Common myeloid progenitor, CD34-positive (primary cell): ENCODE data around the gene MBTD1.
A peak's percentile ranks its signal among the peaks of the same experiment; 100 is the strongest.

Experiments used
- CTCF ChIA-PET: fragments of 350-600 bp; sonication (Branson Sonifier 250); formaldehyde crosslinking; loops from one replicate; lab custom pipeline; 2021; ENCODE audit warnings: antibody characterized with exemption; lab: Charles Lee
- POLR2A ChIA-PET: fragments of 350-600 bp; sonication (Branson Sonifier 250); formaldehyde crosslinking; loops from one replicate; lab custom pipeline; 2021; ENCODE audit warnings: antibody characterized with exemption; lab: Charles Lee
- DNase-seq, 3 donors: peaks; one replicate each; pipeline versions ENCODE4 v3.0.0 to v3.0.0-alpha.2; 2013
- H3K27ac ChIP-seq, 2 experiments: 1 replicate in 1 of 2; 2 replicates in 1 of 2; pipeline ENCODE4 v1.7.0; 2013; ENCODE audit warnings: inconsistent platforms in 2 of 2, low read length in 2 of 2, mild to moderate bottlenecking in 2 of 2, low read depth in 1 of 2, moderate library complexity in 1 of 2; ENCODE audit not compliant: severe bottlenecking in 2 of 2, insufficient read depth in 1 of 2, poor library complexity in 1 of 2
- H3K27me3 ChIP-seq, 5 experiments: replicated peaks in 2 of 5; 1 replicate in 3 of 5; 2 replicates in 2 of 5; pipeline versions ENCODE4 v1.6.1 to v1.7.0; 2013; ENCODE audit warnings: low read length in 4 of 5, mild to moderate bottlenecking in 2 of 5, moderate library complexity in 2 of 5, inconsistent platforms in 1 of 5; ENCODE audit not compliant: insufficient read depth in 5 of 5, control insufficient read depth in 4 of 5
- H3K36me3 ChIP-seq, 4 experiments: 1 replicate in 2 of 4; 2 replicates in 2 of 4; pipeline versions ENCODE4 v1.6.1 to v1.7.0; 2013; ENCODE audit warnings: low read length in 3 of 4, control low read depth in 1 of 4, mild to moderate bottlenecking in 1 of 4; ENCODE audit not compliant: control insufficient read depth in 4 of 4, insufficient read depth in 4 of 4
- H3K4me1 ChIP-seq, 4 experiments: 1 replicate in 3 of 4; 2 replicates in 1 of 4; pipeline versions ENCODE4 v1.6.1 to v1.7.1; 2013; ENCODE audit warnings: low read length in 3 of 4, mild to moderate bottlenecking in 3 of 4, control low read depth in 1 of 4, inconsistent platforms in 1 of 4, moderate library complexity in 1 of 4; ENCODE audit not compliant: control insufficient read depth in 4 of 4, insufficient read depth in 4 of 4; ENCODE audit errors: control extremely low read depth in 1 of 4
- H3K4me3 ChIP-seq, 7 experiments: 1 replicate in 4 of 7; 2 replicates in 3 of 7; pipeline versions ENCODE4 v1.5.1 to v1.7.0; 2013; ENCODE audit warnings: mild to moderate bottlenecking in 7 of 7, low read length in 6 of 7, moderate library complexity in 6 of 7, inconsistent platforms in 2 of 7, low read depth in 2 of 7, control low read depth in 1 of 7; ENCODE audit not compliant: insufficient read depth in 4 of 7, control insufficient read depth in 1 of 7; ENCODE audit errors: extremely low read depth in 1 of 7
- H3K9me3 ChIP-seq, 5 experiments: 1 replicate in 4 of 5; 2 replicates in 1 of 5; pipeline versions ENCODE4 v1.6.1 to v1.7.1; 2013; ENCODE audit warnings: low read length in 4 of 5, mild to moderate bottlenecking in 2 of 5, inconsistent platforms in 1 of 5, low read depth in 1 of 5, moderate library complexity in 1 of 5; ENCODE audit not compliant: control insufficient read depth in 4 of 5, insufficient read depth in 2 of 5; ENCODE audit errors: control extremely low read depth in 1 of 5
- WGBS: methylation state at CpG from one replicate; pipeline ENCODE4 v1.1.5; 2013; ENCODE audit not compliant: insufficient coverage; 5-methylcytosine and 5-hydroxymethylcytosine counted together

MBTD1 gene

DNA sequence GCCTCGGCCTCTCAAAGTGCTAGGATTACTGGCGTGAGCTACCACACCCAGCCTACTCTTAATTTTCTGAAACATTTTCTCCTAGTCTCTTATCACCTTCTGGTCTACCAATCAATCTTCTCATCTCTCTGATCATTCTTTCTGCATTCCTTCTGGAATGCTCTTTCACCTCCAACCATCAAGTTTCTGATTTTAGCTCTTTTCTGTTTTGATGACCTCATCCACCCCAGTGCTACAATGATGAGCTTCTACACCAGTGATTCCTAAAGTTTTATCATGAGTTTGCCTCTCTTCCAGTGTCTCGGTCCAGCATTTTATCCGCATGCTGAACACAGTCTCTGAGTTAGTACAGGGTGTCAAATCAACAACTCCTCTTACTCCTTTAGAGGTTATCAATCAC lies 62.1 kb downstream of the MBTD1 start:
- H3K36me3 ChIP-seq, result peaks cover 32 to 71% (median 51%) of the 10 kb centered on the region in 4 experiments
- POLR2A ChIA-PET, result no interaction called here
- WGBS, result 100% methylated on average over 2 of the region's 4 CpGs

DNA sequence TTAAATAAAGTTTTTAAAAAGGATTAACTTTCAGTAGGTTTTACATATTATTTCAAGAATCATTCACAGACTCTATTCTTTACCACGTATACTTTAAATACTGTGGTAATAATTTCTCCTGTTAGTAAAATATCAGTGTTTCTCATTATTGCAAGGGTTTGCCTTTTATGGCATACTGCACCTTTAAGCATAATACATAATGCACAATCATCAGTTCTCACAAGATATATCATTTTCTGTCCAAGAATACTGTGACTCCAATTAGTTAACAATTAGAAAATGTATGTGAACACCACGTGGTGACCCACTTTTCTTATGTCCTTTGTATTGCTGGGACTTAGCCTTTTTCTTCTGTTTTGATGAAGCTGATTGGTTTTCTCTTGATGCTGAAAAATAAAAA lies 68.0 kb downstream of the MBTD1 start:
- H3K36me3 ChIP-seq, result peaks cover 30 to 71% (median 50%) of the 10 kb centered on the region in 4 experiments
- H3K9me3 ChIP-seq, result no peaks in the 10 kb centered on the region
- H3K4me3 ChIP-seq, result no peak overlapping the region
- CTCF ChIA-PET, result no interaction called here
- no CpG with 5 or more reads among the region's 2 CpGs for WGBS
- H3K27me3 ChIP-seq, result no peaks in the 10 kb centered on the region
- no peak for DNase-seq
- H3K4me1 ChIP-seq, result no peaks in the 10 kb centered on the region
- POLR2A ChIA-PET, result no interaction called here
- no peak overlapping the region for H3K27ac ChIP-seq

More for the DNA sequence above, 62.1 kb downstream of the MBTD1 start:
- Histone ChIP-seq H3K9me3 (no peaks in the 10 kb centered on the region), H3K4me3 (no peak overlapping the region), H3K27me3 (no peaks in the 10 kb centered on the region), H3K4me1 (peaks cover 0 to 13% (median 0%) of the 10 kb centered on the region in 4 experiments), H3K27ac (no peak overlapping the region)
- CTCF ChIA-PET, result interaction anchor here (0.6 kb wide), 1 partner anchor 49 kb away, joined by 3 read pairs; no protein-coding TSS in a partner anchor
- no peak for DNase-seq

DNA sequence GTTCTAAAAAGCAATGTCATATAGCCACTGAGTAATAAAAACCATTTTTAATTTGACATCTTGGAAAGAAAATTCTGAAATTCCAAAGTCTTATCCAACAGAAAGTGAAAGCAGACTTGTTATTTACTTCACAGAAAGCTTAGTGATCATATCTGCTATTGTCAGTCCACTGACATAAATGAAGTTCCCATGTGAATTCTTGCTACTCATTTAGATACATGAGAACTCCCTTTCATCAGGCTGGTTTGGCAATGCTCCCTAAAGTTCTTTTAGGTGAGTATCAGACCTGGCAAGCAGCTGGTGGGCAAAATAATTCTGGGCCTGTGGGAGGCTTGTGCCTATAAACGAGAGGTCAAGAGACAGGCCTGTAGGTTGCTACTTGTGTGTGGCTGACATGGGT lies 70.2 kb downstream of the MBTD1 start:
- WGBS, result no CpG with 5 or more reads among the region's 1 CpG
- no peaks in the 10 kb centered on the region for H3K27me3 ChIP-seq
- DNase-seq, result no peak
- no peaks in the 10 kb centered on the region for H3K4me1 ChIP-seq
- ChIA-PET CTCF (interaction anchor here (1.0 kb wide), 1 partner anchor 10 kb away, joined by 3 read pairs; no protein-coding TSS in a partner anchor), POLR2A (no interaction called here)
- peaks cover 26 to 70% (median 51%) of the 10 kb centered on the region in 4 experiments for H3K36me3 ChIP-seq
- H3K4me3 ChIP-seq, result no peak overlapping the region
- no peak overlapping the region for H3K27ac ChIP-seq
- no peaks in the 10 kb centered on the region for H3K9me3 ChIP-seq

DNA sequence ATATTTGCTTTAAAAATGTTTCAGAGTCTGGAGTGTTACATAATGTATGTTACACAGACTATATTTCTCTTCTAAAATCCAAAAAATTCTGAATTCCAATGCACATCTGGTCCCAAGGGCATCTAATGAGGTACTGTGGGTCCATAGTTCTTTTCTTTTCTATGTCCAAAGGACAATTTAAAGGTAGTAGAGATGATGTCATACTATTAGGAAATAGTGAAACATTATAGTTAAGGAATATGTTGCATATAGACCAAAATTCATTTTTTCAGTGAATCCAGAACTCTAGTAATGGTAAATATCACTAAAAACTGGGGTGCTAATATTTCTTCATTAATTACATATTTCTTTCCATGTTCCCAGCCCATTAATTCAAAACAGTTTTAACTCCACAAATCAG lies 70.7 kb downstream of the MBTD1 start:
- peaks cover 0 to 2% (median 0%) of the 10 kb centered on the region in 4 experiments for H3K4me1 ChIP-seq

DNA sequence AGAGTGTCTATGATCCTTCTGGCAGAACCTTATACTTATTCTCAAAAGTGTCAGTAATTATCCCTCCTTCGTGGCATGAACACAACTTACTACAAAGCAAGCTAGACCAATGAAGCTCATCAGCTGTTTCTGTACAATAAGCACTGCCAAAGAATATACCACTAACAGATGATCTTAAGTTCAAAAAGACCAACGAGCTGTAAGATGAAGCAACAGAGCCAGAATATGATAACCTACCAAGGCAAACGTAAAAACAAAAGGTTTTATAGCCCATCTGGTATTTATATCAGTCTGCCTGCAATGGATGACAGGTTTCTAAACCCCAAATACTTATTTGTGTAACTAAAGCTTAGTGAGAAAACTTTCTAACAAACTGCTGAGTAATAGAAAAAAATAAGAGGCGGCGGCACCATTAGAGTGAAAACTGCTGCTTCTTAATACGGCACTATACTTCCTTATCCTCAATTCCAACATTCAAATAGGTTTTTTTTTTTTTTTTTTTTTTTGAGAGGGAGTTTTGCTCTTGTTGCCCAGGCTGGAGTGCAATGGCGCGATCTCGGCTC lies 71.5 kb downstream of the MBTD1 start:
- WGBS, result 80% methylated on average over 1 of the region's 9 CpGs
- no peaks in the 10 kb centered on the region for H3K9me3 ChIP-seq
- CTCF ChIA-PET, result no interaction called here

More for the DNA sequence above, 70.7 kb downstream of the MBTD1 start:
- H3K27me3 ChIP-seq, result no peaks in the 10 kb centered on the region
- H3K27ac ChIP-seq, result no peak overlapping the region
- DNase-seq, result no peak
- ChIA-PET CTCF (no interaction called here), POLR2A (no interaction called here)
- H3K9me3 ChIP-seq, result no peaks in the 10 kb centered on the region
- no peak overlapping the region for H3K4me3 ChIP-seq
- peaks cover 24 to 69% (median 49%) of the 10 kb centered on the region in 4 experiments for H3K36me3 ChIP-seq

DNA sequence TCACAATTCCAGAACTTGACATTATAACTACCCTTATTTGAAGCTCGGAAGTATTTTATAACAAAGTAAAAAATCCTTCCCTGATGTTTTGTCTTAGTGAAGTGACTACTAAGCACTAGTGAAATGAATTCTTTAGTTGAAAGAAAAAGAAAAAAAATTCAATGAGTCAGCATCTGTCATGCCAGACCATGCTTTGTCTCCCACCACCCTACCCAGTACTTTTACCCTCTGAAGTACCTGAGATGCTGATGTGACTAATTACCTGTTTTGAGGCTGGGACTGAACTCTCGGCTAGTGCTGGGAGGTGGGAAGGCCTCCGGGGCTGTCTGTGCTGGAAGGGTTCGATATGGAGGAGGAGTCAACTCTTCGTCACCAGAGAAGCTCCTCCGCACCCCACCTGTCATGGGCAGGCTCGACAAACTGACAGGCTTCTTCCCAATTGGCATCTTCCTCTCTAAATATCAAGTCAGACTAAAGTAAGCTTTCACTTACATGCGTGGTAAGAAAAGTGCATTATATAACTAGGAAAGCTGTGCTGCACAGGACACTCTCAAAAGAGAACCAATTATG lies 74.0 kb downstream of the MBTD1 start:
- H3K27me3 ChIP-seq, result no peaks in the 10 kb centered on the region
- ChIA-PET CTCF (interaction anchor here (1.1 kb wide), 1 partner anchor 9 kb away, joined by 3 read pairs; no protein-coding TSS in a partner anchor), POLR2A (no interaction called here)
- 93% methylated on average over 3 of the region's 8 CpGs for WGBS
- H3K36me3 ChIP-seq, result peaks cover 10 to 65% (median 49%) of the 10 kb centered on the region in 4 experiments
- no peak for DNase-seq
- no peak overlapping the region for H3K4me3 ChIP-seq
- H3K27ac ChIP-seq, result no peak overlapping the region
- H3K9me3 ChIP-seq, result no peaks in the 10 kb centered on the region
- H3K4me1 ChIP-seq, result peaks cover 0 to 3% (median 0%) of the 10 kb centered on the region in 4 experiments

More for the DNA sequence above, 71.5 kb downstream of the MBTD1 start:
- Histone ChIP-seq H3K36me3 (peaks cover 19 to 67% (median 49%) of the 10 kb centered on the region in 4 experiments), H3K4me3 (no peak overlapping the region), H3K27ac (peak overlapping the region in 1 of 2 experiments; percentile 29), H3K4me1 (peaks cover 0 to 3% (median 0%) of the 10 kb centered on the region in 4 experiments), H3K27me3 (no peaks in the 10 kb centered on the region)
- no peak for DNase-seq
- POLR2A ChIA-PET, result interaction anchor here (0.6 kb wide), 1 partner anchor 24 kb away, joined by 3 read pairs; no protein-coding TSS in a partner anchor

DNA sequence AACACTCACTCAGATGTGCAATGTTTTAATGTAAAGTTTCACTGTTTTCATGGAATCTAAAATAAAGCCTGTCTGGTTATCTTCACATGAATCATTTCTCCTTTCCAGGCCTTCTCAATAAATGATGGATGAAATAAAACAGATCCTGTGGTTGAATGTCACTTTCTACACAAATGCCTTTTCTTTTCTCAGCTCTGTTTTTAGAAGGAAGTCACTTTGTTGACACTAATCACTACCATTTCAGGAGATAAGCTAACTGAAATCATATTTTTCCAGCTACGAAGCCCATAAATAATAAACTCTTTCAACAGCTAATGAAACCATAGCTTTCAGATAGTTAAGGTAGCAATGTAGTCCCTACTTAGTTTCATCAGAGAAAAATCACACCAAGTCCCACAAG lies 75.7 kb downstream of the MBTD1 start:
- POLR2A ChIA-PET, result interaction anchor here (0.5 kb wide), 1 partner anchor 81 kb away, joined by 3 read pairs; no protein-coding TSS in a partner anchor
- Histone ChIP-seq H3K36me3 (peaks cover 9 to 62% (median 41%) of the 10 kb centered on the region in 4 experiments), H3K4me1 (peaks cover 0 to 3% (median 0%) of the 10 kb centered on the region in 4 experiments), H3K27ac (peak overlapping the region in 1 of 2 experiments; percentile 36), H3K4me3 (no peak overlapping the region), H3K27me3 (no peaks in the 10 kb centered on the region), H3K9me3 (no peaks in the 10 kb centered on the region)
- 83% methylated on average over 1 of the region's 1 CpG for WGBS
- CTCF ChIA-PET, result interaction anchor here (1.8 kb wide), 1 partner anchor 14 kb away, joined by 5 read pairs; no protein-coding TSS in a partner anchor
- no peak for DNase-seq
